Esophagus muscularis mucosa (tissue), 4 donors: ENCODE data around the gene SLC41A3. TPM values are rescaled to one million over a fixed set of nuclear protein-coding genes. Genes with fewer than 3 reads are reported as not detected.

Experiments
- DNase-seq: peaks from one replicate; pipeline ENCODE4 v3.0.0-alpha.2; 2017; ENCODE audit errors: extremely low spot score
- H3K27ac ChIP-seq, 4 donors: fragments of 200-600 bp; sonication (generic); replicated peaks in 1 of 4; 1 replicate in 3 of 4; 2 replicates in 1 of 4; pipeline ENCODE4 v1.5.1; 2016 to 2019; ENCODE audit warnings: mild to moderate bottlenecking in 1 of 4
- H3K27me3 ChIP-seq, 4 donors: fragments of 200-600 bp; sonication (generic); one replicate each; pipeline versions ENCODE4 v1.5.1 to v1.6.0; 2016 to 2019
- H3K36me3 ChIP-seq, 4 donors: fragments of 200-600 bp; sonication (generic); one replicate each; pipeline ENCODE4 v1.5.1; 2016 to 2019
- H3K4me1 ChIP-seq, 4 donors: fragments of 200-600 bp; sonication (generic); one replicate each; pipeline ENCODE4 v1.5.1; 2016 to 2019
- H3K4me3 ChIP-seq, 4 donors: fragments of 200-600 bp; sonication (generic); 1 replicate in 2 of 4; 2 replicates in 2 of 4; pipeline ENCODE4 v1.5.1; 2016 to 2019; ENCODE audit warnings: mild to moderate bottlenecking in 4 of 4, moderate library complexity in 1 of 4
- H3K9me3 ChIP-seq, 4 donors: fragments of 200-600 bp; sonication (generic); 1 replicate in 3 of 4; 2 replicates in 1 of 4; pipeline ENCODE4 v1.5.1; 2016 to 2019
- EP300 ChIP-seq: sonication (generic); formaldehyde crosslinking; IDR thresholded peaks from one replicate; pipeline ENCODE4 v1.6.1; 2017; ENCODE audit warnings: antibody characterized with exemption
- POLR2A ChIP-seq: fragments of 450-650 bp; IDR thresholded peaks from one replicate; pipeline ENCODE4 v1.6.1; 2017; ENCODE audit warnings: antibody characterized with exemption, moderate library complexity, mild to moderate bottlenecking, low read depth
- POLR2AphosphoS5 ChIP-seq, 2 donors: sonication (generic); formaldehyde crosslinking; IDR thresholded peaks; one replicate each; pipeline ENCODE4 v1.6.1; 2017; ENCODE audit warnings: antibody characterized with exemption in 2 of 2
- WGBS: methylation state at CpG from one replicate; pipeline ENCODE4 v1.1.5; 2018; 5-methylcytosine and 5-hydroxymethylcytosine counted together
- intact Hi-C: fragments of 100-400 bp; cut with DNase I; formaldehyde crosslinking; loops from one replicate; pipeline ENCODE4 v1.15.1; 2023
- total RNA-seq, 4 donors: library from RNA; depleted of rRNA; stranded (reverse); fragments of >200 nt; gene quantifications; one replicate each; pipeline versions ENCODE4 v1.1.0 to v1.2.1, GENCODE V29; 2016
- TF ChIP-seq, protein P1 (sequence below), 3 experiments: fragments of 200-600 bp in 2 of 3; fragments of 450-650 bp in 1 of 3; sonication (generic) in 2 of 3; IDR thresholded peaks; one replicate each; pipeline ENCODE4 v1.5.1; 2017 to 2019; ENCODE audit warnings: antibody characterized with exemption in 3 of 3, mild to moderate bottlenecking in 2 of 3, moderate library complexity in 1 of 3

SLC41A3 gene
- total RNA-seq, 4 donors from 2014 or later, result 31.6 to 68.1 (median 38.9) TPM

DNA sequence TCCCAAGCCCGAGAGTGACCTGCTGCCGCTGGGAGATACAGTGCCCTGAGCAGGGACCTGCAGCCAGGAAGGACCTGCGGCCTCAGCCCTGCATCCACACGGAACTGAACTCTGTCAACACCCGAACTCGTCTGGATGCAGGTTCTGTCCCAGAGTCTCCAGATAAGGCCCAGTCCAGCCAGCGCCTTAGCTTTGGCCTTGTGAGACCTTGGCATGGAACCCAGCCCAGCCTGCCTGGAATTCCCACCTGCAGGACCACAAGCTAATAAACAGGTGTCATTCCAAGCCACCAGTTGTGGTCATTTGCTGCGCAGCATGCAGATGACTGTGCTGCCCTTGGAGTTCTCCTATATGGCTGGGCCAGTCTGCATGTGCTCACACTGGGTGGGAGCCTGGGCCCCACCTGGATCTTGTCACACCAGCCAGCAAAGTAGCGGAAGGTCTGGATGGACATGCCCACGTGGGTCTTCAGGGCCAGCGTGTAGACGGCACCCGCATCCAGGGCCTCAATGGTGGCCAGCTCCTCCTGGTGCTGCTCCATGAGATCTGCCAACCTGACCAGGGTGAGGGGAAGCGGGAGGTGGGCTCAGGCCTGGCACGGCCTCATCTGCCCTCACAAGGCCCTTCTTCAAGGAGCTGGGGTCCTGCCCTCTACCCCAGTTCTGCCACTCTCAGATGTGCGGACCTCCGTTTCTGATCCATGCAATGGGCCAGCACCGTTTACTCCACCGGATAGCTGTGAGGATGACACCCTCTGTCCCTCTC, 47.2 kb upstream of the SLC41A3 start:
- DNase-seq, result peak; percentile 74
- WGBS, result 89% methylated on average over 9 of the region's 19 CpGs
- Histone ChIP-seq H3K4me1 (peaks cover 0 to 8% (median 7%) of the 10 kb centered on the region in 4 donors), H3K9me3 (no peaks in the 10 kb centered on the region), H3K27ac (no peak overlapping the region), H3K27me3 (no peaks in the 10 kb centered on the region), H3K4me3 (no peak overlapping the region), H3K36me3 (peaks cover 0 to 12% (median 0%) of the 10 kb centered on the region in 4 donors)
- TF ChIP-seq EP300 (no peak), POLR2AphosphoS5 (IDR thresholded peaks at IDR 0.05) (no peak), POLR2A (no peak)
- TF ChIP-seq, protein P1, sequence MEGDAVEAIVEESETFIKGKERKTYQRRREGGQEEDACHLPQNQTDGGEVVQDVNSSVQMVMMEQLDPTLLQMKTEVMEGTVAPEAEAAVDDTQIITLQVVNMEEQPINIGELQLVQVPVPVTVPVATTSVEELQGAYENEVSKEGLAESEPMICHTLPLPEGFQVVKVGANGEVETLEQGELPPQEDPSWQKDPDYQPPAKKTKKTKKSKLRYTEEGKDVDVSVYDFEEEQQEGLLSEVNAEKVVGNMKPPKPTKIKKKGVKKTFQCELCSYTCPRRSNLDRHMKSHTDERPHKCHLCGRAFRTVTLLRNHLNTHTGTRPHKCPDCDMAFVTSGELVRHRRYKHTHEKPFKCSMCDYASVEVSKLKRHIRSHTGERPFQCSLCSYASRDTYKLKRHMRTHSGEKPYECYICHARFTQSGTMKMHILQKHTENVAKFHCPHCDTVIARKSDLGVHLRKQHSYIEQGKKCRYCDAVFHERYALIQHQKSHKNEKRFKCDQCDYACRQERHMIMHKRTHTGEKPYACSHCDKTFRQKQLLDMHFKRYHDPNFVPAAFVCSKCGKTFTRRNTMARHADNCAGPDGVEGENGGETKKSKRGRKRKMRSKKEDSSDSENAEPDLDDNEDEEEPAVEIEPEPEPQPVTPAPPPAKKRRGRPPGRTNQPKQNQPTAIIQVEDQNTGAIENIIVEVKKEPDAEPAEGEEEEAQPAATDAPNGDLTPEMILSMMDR (IDR thresholded peaks at IDR 0.05), result no peak
- intact Hi-C loops, result loop anchor here (5.0 kb wide), 1 partner anchor 81 kb away; no protein-coding TSS in a partner anchor

DNA sequence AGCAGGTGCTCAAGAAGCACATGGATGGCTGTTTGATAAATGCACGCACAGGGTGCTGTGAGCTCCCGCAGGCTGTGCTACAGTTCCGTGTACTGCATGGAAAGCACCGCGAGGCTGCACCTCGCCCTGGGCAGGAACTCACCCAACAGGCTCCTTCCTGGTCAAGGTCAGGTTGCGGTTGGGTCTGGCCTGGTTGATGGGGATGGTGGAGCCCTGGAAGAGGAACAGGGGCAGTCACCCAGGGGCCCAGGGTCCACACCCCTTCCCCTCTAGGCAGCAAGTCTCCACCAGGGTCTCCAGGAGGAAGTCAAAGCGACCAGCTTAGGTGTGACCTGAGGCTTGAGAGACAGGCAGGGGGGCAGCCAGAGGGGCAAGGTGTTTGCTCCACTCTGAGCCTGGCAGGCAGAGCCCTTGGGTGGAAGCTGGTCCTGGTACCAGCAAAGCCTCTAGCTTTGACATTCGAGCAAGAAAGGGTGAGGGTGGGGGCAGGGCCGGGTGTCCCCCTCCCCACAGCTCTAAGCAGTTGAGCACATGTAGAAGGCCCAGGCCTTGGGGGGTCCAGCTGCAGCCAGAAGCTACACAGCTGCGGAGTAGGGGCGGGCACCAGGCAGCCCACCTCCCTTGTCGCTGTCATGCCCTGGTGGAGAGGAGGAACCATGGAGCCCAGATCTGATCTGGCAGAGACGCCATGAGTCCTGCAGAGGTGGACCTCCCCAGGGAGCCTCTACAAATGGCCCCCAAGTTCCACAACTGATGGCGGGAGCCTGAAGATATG, 46.3 kb upstream of the SLC41A3 start:
- Histone ChIP-seq H3K9me3 (no peaks in the 10 kb centered on the region), H3K4me3 (no peak overlapping the region), H3K27ac (no peak overlapping the region), H3K36me3 (peaks cover 0 to 6% (median 0%) of the 10 kb centered on the region in 4 donors), H3K4me1 (peaks cover 0 to 8% (median 7%) of the 10 kb centered on the region in 4 donors), H3K27me3 (no peaks in the 10 kb centered on the region)
- WGBS, result 76% methylated on average over 7 of the region's 15 CpGs
- TF ChIP-seq POLR2AphosphoS5 (IDR thresholded peaks at IDR 0.05) (no peak), EP300 (no peak), POLR2A (no peak)
- TF ChIP-seq, protein P1 (IDR thresholded peaks at IDR 0.05), result no peak
- DNase-seq, result peak; percentile 91
- intact Hi-C loops, result loop anchor here (5.0 kb wide), 1 partner anchor 82 kb away; no protein-coding TSS in a partner anchor

DNA sequence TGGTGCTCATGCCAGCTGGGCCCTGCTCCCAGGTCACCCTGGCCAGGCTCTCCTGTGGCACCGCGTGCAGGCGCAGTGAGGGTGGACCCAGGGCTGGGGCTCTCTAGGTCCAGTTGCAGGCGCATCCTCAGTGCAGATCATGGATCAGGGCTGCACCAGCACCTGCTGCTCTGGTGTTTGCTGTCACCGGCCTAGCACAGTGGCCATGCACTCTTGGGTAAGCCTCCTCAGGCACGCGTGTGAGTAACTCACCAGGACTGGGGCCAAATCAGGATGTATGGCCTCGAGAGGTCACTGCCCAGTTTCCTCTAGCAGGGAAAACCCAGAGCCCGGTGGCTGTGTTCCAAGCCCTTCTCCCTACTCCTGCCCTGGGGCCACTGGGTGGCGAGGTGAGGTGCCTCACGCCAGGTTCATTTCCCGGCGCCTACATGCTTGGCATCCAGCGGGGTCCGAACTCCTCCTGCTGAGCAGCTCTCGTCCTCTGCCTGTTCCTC, 45.5 kb upstream of the SLC41A3 start:
- no peak overlapping the region for H3K27ac ChIP-seq
- H3K27me3 ChIP-seq, result no peaks in the 10 kb centered on the region
- H3K9me3 ChIP-seq, result no peaks in the 10 kb centered on the region
- intact Hi-C loops, result no loop called here
- DNase-seq, result peak; percentile 86
- H3K36me3 ChIP-seq, result peaks cover 0 to 8% (median 0%) of the 10 kb centered on the region in 4 donors
- 74% methylated on average over 9 of the region's 16 CpGs for WGBS
- H3K4me3 ChIP-seq, result no peak overlapping the region
- peaks cover 0 to 6% (median 5%) of the 10 kb centered on the region in 4 donors for H3K4me1 ChIP-seq
- TF ChIP-seq EP300 (no peak), POLR2A (no peak), POLR2AphosphoS5 (IDR thresholded peaks at IDR 0.05) (no peak)
- TF ChIP-seq, protein P1 (IDR thresholded peaks at IDR 0.05), result no peak

DNA sequence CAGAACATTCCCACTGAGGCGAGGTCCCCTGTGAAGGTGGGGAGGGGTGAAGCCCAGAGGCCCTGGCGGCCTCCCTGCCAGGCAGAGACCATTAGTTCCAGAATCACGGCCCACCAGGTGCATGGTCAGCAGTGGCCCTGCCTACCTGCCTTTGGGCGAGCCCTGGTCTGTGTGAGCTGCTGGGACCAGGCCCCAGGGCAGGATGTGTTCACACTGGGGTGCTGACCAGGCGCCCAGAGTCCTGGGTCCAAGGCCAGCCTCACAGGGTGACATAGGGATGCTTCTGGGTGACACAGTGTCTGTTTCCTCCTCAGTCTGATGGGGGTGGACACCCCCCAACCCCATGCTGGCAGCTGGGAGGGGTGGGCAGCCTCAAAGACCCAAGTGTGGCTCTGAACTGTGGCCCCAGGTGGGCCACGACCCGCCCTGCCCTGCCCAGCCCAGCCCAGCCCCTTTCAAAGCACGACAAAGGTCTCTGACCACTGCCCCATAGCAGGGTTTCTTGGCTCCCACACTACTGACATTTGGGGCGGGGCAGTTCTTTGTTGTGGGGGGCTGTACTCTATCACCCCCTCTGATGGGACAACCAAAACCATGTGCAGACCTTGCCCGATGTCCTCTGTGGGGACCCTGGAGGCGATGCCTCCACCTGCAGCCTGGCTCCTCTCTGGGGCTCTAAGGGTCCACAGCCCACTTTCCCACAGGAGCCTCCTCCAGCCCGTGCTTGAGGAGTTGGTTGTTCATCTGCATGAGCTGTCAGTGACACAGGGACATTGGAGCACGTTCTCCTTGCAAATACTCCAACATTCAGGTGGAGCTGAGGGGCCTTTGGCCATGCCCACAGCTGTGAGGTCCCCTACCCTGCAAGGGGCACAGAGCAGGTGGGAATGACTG, 44.8 kb upstream of the SLC41A3 start:
- 83% methylated on average over 8 of the region's 13 CpGs for WGBS
- no peaks in the 10 kb centered on the region for H3K27me3 ChIP-seq
- no peak for TF ChIP-seq POLR2A
- TF ChIP-seq, protein P1 (IDR thresholded peaks at IDR 0.05), result no peak
- no peak for TF ChIP-seq POLR2AphosphoS5 (IDR thresholded peaks at IDR 0.05)
- TF ChIP-seq EP300, result no peak
- intact Hi-C loops, result no loop called here
- H3K27ac ChIP-seq, result no peak overlapping the region
- H3K4me1 ChIP-seq, result peaks cover 0 to 3% (median 0%) of the 10 kb centered on the region in 4 donors
- no peak overlapping the region for H3K4me3 ChIP-seq
- peak; percentile 39 for DNase-seq
- no peaks in the 10 kb centered on the region for H3K9me3 ChIP-seq
- peaks cover 0 to 12% (median 0%) of the 10 kb centered on the region in 4 donors for H3K36me3 ChIP-seq
